ENCODE results near the gene SREK1IP1. TPM values are rescaled to one million over a fixed set of nuclear protein-coding genes. Genes with fewer than 3 reads are reported as not detected.

SREK1IP1 gene
- total and polyA plus RNA-seq, 2 of the 13 experiments (the other 11 are each of a cell fraction or from before 2014, with no cell fraction given), result 3.1 to 16.5 TPM

GRCh38 chr5:64766941-64767340, 1.6 kb downstream of the SREK1IP1 start:
- H3K9me3 ChIP-seq (ENCODE audit: low read length), result no peaks in the 10 kb centered on the region
- H3K27me3 ChIP-seq (ENCODE audit: control insufficient read depth in 1 of 2, insufficient read depth in 2 of 2, low read length in 2 of 2), result no peaks in the 10 kb centered on the region; a peak in 1 of 5 replicates
- ATAC-seq, result no peak
- peak overlapping the region; percentile 93 for H3K4me2 ChIP-seq (ENCODE audit: low read depth, low read length)
- no peak overlapping the region for H3K27ac ChIP-seq (ENCODE audit: extremely low read length, insufficient read depth, low read length)
- WGBS (ENCODE audit: low lambda C conversion rate), result 91% methylated on average over 2 of the region's 2 CpGs
- FAIRE-seq, result no peak
- H3K9ac ChIP-seq (ENCODE audit: insufficient read depth, low read depth, low read length), result peak overlapping the region; percentile 97; the same call in 1 of the 2 replicates
- in situ Hi-C loops (cut with HindIII; ENCODE audit: extremely low pct_ligation_motif_present, low pct_unique_long_range_greater_than_20kb) (no loop called here), intact Hi-C loops (cut with micrococcal nuclease; ENCODE audit: unreplicated experiment) (loop anchor here (5.0 kb wide), 1 partner anchor 130 kb away; no protein-coding TSS in a partner anchor)
- H3K4me1 ChIP-seq (ENCODE audit: insufficient read depth, low read length), result peaks cover 39% of the 10 kb centered on the region
- POLR2A ChIA-PET, result no interaction called here
- BruUV-seq (replicated peaks), result no TSS peak
- no peak overlapping the region for H2AFZ ChIP-seq (ENCODE audit: low read length)
- H3K4me3 ChIP-seq (replicated peaks in 1 of 3; ENCODE audit: insufficient read depth in 1 of 3, low read depth in 2 of 3, low read length in 3 of 3), result peak overlapping the region; percentile 91 to 99 (median 98); a peak in 5 of 6 replicates
- H3K36me3 ChIP-seq (replicated peaks in 1 of 2; ENCODE audit: control insufficient read depth in 1 of 2, insufficient read depth in 2 of 2, low read length in 2 of 2), result peaks cover 0 to 22% of the 10 kb centered on the region in 2 experiments; a peak in 1 of 5 replicates
- CTCF ChIA-PET (ENCODE audit: low intra/inter-chr PET ratio, low total read pairs), result no interaction called here
- no peak for DNase-seq (ENCODE audit: low spot score)
- H4K20me1 ChIP-seq (ENCODE audit: insufficient read depth, low read length), result no peaks in the 10 kb centered on the region
- peaks cover 63% of the 10 kb centered on the region for H3K79me2 ChIP-seq (ENCODE audit: insufficient read depth, low read length)
- no peak for TF ChIP-seq TAF1 (CRISPR knock-in tag; IDR thresholded peaks at IDR 0.05)
- no peak for TF ChIP-seq EP300 (IDR thresholded peaks at IDR 0.05; ENCODE audit: low read depth in 2 of 2, low read length in 2 of 2)
- TF ChIP-seq EP300 (CRISPR knock-in tag; IDR thresholded peaks at IDR 0.05; ENCODE audit: borderline replicate concordance), result no peak
- TF ChIP-seq MED13 (CRISPR knock-in tag; IDR thresholded peaks at IDR 0.05), result no peak
- TF ChIP-seq TBX3 (IDR thresholded peaks at IDR 0.05; ENCODE audit: borderline replicate concordance), result no peak
- TF ChIP-seq ZNF407 (CRISPR knock-in tag; IDR thresholded peaks at IDR 0.05; ENCODE audit: not compliant biosample characterization), result no peak
- TF ChIP-seq ZNF33A (CRISPR knock-in tag; IDR thresholded peaks at IDR 0.05; ENCODE audit: borderline replicate concordance), result no peak
- no peak for TF ChIP-seq KDM5A (IDR thresholded peaks at IDR 0.05; ENCODE audit: borderline replicate concordance, low read length)
- no peak for TF ChIP-seq BRCA1 (CRISPR knock-in tag; IDR thresholded peaks at IDR 0.05)
- TF ChIP-seq ZNF616 (CRISPR knock-in tag; IDR thresholded peaks at IDR 0.05; ENCODE audit: low read depth), result no peak
- no peak for TF ChIP-seq ZNF24 (IDR thresholded peaks at IDR 0.05)
- TF ChIP-seq ARNT2 (CRISPR knock-in tag; IDR thresholded peaks at IDR 0.05; ENCODE audit: low read depth), result no peak
- no peak for TF ChIP-seq CEBPB (IDR thresholded peaks at IDR 0.05; ENCODE audit: borderline replicate concordance, low read depth, low read length)
- no peak for TF ChIP-seq MED8 (CRISPR knock-in tag; IDR thresholded peaks at IDR 0.05; ENCODE audit: insufficient replicate concordance)
- no peak for TF ChIP-seq SP140L (CRISPR knock-in tag; IDR thresholded peaks at IDR 0.05; ENCODE audit: borderline replicate concordance)
- no peak for TF ChIP-seq ZNF766 (CRISPR knock-in tag; IDR thresholded peaks at IDR 0.05; ENCODE audit: borderline replicate concordance)
